GM18498 (cell line): ENCODE data around the gene MAGEH1.

Experiments used
- ATAC-seq: cut with Tn5 transposase; IDR thresholded peaks from one replicate; pipeline ENCODE4 v1.9.1; 2021; ENCODE audit warnings: mild to moderate bottlenecking, moderate library complexity; ENCODE audit not compliant: unreplicated experiment

Gene MAGEH1

DNA sequence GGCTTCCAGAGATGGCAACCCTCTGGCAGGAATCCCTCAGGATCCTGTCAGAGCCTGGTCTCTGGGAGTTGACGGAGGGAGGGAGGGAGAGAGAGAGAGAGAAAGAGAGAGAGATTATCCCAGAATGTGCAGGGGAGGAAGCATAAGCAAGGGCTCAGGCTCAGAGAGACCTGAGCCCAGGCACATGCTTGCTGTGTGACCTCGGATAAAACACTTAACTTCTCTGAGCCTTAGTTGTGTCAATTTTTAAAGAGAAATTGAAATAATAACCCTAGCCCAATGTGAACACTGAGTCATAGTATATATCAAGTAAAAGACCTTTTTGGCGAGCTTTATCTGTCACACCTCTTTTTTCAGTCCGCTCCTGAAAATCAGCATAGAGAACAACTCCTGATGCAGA is 38.2 kb downstream of the MAGEH1 start:
- no peak for ATAC-seq

- no peak for ATAC-seq
Observed at GRCh38 chrX:55490974-55491373, 39.0 kb downstream of the MAGEH1 start.
